Activated naive CD4-positive, alpha-beta T cell (primary cell): ENCODE measurements around the gene PCDHGA1.
A peak's percentile ranks its signal among the peaks of the same experiment; 100 is the strongest.
"Not testable (repeated sequence)": the region's sequence is repeated elsewhere in the genome, so short reads cannot be mapped to it uniquely, and the experiment has no call there.

Experiments
- DNase-seq, 4 experiments: peaks; one replicate each; lab custom pipeline; 2025; lab: John Stamatoyannopoulos, UW

The PCDHGA1 gene

DNA sequence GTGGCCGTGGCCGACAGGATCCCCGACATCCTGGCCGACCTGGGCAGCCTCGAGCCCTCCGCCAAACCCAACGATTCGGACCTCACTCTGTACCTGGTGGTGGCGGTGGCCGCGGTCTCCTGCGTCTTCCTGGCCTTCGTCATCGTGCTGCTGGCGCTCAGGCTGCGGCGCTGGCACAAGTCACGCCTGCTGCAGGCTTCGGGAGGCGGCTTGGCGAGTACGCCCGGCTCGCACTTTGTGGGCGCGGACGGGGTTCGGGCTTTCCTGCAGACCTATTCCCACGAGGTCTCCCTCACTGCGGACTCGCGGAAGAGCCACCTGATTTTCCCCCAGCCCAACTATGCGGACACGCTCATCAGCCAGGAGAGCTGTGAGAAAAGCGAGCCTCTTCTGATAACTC, 15.7 kb downstream of the PCDHGA1 start:
- not testable (repeated sequence) for DNase-seq

DNA sequence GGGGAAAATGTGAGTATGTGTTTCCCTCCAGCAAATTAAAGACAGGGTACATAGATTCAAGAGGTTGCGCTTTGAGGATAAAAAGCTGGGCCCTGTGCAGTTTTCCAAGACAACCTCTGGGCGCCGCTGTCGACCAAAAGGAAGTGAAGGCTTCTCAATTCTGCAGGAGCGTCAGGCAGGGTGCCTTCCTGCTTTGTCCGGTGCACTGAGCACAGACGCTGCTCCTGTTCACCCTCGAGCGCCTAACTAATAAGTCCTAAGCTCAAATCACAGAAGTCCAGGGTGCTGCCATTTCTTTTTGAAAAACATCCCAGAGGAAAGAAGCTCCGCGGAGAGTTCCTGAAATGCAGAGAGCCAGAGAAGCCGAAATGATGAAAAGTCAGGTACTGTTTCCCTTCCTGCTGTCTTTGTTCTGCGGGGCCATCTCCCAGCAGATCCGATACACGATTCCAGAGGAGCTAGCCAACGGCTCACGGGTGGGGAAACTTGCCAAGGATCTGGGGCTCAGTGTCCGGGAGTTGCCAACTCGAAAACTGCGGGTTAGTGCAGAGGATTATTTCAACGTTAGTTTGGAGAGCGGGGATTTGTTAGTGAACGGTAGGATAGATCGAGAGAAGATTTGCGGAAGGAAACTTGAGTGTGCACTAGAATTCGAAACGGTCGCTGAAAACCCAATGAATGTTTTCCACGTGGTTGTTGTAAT, 19.8 kb downstream of the PCDHGA1 start, which contains the start of gene PCDHGB1:
PCDHGB1 (plus strand) TSS at position 183 of the 703 bp plus-strand sequence; CDS start at position 345, 162 bp downstream.
- no peak for DNase-seq

DNA sequence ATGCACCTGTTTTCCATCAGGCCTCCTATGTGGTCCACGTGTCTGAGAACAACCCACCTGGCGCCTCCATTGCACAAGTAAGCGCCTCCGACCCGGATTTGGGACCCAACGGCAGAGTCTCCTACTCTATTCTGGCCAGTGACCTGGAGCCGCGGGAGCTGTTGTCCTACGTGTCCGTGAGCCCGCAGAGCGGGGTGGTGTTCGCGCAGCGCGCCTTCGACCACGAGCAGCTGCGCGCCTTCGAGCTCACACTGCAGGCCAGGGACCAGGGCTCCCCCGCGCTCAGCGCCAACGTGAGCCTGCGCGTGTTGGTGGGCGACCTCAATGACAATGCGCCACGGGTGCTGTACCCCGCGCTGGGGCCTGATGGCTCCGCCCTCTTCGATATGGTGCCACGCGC, 21.3 kb downstream of the PCDHGA1 start:
- DNase-seq, result no peak

DNA sequence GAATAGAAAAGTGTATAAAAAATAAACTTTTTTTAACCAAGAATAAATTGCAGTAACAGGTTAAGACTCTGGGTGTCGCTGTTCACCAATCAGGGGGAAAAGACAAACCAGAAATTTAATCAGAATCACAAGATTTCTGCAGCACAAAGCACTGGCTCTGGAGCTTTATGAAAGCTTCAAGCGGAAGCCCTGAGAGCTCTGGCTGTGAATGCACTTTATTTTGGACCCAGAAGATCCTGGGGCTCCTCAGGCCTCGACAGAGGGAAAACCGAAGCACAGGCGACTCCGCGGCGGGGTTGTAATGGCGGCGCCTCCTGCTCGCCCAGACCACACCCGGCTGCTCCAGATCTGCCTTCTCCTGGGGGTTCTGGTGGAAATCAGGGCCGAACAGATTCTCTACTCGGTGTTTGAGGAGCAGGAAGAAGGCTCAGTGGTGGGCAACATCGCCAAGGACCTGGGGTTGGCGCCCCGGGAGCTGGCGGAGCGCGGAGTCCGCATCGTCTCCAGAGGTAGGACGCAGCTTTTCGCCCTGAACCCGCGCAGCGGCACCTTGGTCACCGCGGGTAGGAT, 24.7 kb downstream of the PCDHGA1 start, which contains the start of gene PCDHGA4:
PCDHGA4 (plus strand) TSS at position 122 of the 570 bp plus-strand sequence; CDS start at position 209, 87 bp downstream.
- no peak for DNase-seq

DNA sequence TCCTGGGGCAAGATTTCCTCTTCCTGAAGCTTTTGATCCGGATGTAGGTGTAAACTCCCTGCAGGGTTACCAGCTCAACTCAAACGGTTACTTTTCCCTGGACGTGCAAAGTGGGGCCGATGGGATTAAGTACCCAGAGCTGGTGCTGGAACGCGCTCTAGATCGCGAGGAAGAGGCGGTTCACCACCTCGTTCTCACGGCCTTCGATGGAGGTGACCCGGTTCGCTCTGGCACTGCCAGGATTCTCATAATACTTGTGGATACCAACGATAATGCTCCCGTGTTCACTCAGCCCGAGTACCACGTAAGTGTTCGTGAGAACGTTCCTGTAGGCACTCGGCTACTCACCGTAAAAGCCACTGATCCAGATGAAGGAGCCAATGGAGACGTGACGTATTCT, 25.3 kb downstream of the PCDHGA1 start:
- no peak for DNase-seq

DNA sequence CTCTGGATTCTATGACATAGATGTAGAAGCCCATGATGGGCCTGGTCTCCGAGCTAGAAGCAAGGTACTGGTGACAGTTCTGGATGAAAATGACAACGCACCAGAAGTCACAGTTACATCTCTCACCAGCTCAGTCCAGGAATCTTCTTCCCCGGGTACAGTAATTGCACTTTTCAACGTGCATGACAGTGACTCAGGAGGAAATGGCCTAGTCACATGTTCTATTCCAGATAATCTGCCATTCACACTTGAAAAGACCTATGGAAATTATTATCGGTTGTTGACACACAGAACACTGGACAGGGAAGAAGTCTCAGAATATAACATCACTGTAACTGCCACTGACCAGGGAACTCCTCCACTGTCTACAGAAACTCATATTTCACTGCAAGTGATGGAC, 25.8 kb downstream of the PCDHGA1 start:
- DNase-seq, result no peak

DNA sequence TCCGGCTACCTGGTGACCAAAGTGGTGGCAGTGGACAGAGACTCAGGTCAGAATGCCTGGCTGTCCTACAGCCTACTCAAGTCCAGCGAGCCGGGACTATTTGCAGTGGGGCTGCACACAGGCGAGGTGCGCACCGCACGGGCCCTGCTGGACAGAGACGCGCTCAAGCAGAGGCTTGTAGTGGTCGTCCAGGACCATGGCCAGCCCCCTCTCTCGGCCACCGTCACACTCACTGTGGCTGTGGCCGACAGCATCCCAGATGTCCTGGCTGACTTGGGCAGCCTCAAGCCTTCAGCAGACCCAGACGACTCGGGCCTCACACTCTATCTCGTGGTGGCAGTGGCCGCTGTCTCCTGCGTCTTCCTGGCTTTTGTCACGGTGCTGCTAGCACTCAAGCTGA, 26.6 kb downstream of the PCDHGA1 start:
- no peak for DNase-seq

DNA sequence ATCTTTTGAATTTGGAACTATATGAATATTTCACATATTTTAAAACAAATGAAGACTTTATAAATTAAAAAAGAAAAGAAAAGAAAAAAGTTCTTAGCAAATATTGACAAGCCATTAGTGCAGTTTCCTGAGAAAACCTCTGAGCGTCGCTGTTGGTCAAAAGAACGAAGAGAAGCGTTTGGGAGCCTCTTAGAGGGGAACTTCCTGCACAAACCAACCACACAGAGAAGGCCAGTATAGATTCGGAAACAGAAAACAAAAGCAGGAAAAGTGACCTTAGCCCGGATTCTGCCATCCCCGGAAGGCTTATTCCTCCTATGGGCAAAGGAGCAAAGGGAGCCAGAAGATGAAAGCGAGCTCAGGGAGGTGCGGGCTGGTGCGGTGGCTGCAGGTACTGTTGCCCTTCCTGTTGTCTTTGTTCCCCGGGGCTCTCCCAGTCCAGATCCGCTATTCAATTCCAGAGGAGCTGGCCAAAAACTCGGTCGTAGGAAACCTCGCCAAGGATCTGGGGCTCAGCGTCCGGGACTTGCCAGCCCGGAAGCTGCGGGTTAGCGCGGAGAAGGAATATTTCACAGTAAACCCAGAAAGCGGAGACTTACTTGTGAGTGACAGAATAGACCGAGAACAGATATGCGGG, 29.6 kb downstream of the PCDHGA1 start, which contains the start of gene PCDHGB2:
PCDHGB2 (plus strand) TSS at position 205 of the 637 bp plus-strand sequence; CDS start at position 347, 142 bp downstream.
- no peak for DNase-seq

DNA sequence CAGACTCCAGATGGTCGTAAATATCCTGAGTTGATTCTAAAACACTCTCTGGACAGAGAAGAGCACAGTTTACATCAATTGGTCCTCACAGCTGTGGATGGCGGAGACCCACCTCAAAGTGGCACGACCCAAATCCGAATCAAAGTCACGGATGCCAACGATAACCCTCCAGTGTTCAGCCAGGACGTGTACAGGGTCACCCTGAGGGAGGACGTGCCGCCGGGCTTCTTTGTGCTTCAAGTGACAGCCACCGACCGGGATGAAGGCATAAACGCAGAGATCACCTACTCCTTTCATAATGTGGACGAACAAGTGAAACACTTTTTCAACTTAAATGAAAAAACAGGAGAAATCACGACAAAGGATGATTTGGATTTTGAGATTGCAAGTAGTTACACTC, 30.4 kb downstream of the PCDHGA1 start:
- no peak for DNase-seq

DNA sequence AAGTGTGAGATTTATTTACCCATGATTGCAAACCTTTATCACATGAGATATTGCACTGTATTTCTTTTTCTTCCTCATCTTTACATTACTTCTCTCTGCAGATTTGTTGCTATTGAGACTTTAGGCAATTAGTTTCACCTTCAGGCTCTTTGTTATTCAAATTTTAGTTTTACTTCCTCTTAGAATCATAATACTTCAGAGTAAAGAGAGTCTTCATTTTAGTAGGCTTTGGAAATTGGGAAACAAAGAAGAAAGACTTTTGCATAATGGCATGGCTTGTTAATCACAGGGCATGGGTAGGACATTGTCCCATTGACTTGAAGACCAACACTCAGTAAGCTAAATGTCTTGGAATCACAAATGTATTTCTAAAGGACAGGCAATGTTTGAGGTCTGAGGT, 32.4 kb downstream of the PCDHGA1 start:
- no peak for DNase-seq

DNA sequence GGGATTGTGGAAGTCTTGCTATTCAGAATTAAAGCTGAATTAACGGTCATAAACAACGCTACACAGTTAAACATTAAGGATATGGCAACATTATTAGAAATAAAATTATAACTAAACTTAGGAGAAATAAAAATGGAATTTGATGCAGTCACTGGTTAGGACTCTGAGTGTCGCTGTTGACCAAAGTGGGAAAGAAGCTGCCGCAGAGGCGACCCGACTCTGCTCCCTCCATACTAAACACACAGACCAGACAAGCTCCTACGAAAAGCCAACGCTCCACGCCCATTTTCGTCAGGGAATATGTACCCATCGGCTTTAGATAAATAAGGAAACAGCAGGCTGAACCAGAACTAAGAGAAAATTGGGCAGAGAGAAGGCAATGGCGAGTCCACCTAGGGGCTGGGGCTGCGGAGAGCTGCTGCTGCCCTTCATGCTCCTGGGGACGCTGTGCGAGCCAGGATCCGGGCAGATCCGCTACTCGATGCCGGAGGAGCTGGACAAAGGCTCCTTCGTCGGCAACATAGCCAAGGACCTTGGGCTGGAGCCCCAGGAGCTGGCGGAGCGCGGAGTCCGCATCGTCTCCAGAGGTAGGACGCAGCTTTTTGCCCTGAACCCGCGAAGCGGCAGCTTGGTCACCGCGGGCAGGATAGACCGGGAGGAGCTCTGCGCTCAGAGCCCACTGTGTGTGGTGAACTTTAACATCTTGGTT, 33.8 kb downstream of the PCDHGA1 start, which contains the start of gene PCDHGA5:
PCDHGA5 (plus strand) TSS at position 211 of the 709 bp plus-strand sequence; CDS start at position 380, 169 bp downstream.
- DNase-seq, result no peak

DNA sequence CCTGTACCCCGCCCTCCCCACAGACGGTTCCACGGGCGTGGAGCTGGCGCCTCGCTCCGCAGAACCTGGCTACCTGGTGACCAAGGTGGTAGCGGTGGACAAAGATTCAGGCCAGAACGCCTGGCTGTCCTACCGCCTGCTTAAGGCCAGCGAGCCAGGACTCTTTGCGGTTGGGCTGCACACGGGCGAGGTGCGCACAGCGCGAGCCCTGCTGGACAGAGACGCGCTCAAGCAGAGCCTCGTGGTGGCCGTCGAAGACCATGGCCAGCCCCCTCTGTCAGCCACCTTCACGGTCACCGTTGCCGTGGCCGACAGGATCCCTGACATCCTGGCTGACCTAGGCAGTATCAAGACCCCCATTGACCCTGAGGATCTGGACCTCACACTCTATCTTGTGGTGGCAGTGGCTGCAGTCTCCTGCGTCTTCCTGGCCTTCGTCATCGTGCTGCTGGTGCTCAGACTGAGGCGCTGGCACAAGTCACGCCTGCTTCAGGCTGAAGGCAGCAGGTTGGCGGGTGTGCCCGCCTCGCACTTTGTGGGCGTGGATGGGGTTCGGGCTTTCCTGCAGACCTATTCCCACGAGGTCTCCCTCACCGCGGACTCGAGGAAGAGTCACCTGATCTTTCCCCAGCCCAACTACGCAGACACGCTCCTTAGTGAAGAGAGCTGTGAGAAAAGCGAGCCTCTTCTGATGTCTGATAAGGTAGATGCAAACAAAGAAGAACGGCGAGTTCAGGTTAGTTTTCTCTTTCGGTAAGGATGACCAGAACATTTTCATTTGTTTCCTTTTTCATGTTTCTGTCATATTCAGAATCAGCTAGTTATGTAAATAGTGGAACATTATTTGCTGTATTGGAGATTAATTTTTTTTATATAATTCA, 35.9 kb downstream of the PCDHGA1 start:
- DNase-seq, result no peak

DNA sequence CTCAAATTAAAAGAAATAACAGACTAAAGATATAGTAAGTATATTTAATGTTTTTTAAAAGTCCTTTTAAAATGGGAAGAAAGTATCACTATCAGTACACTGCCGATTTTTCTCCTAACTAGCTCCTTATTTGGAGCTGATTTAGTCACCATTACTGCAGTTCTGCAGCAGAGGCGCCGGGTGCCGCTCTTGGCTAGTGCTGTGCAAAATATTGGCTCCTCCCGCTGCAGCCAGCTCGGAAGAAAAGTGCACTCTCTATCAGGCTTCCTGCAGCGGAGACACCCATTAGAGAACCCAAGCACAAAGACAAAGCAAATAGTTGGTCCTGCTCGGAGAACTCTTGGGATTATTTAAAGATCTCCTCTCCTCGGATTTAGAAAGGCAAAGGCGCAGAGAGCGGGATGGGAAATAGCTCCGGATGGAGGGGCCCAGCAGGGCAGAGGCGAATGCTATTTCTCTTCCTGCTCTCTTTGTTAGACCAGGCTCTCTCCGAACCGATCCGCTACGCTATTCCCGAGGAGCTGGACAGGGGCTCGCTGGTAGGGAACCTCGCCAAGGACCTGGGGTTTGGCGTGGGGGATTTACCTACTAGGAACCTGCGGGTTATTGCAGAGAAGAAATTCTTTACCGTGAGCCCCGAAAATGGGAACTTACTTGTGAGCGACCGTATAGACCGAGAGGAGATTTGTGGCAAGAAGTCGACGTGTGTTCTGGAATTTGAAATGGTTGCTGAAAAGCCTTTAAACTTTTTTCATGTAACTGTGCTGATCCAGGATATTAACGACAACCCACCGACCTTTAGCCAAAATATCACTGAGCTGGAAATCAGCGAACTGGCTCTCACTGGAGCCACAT, 39.9 kb downstream of the PCDHGA1 start, which contains the start of gene PCDHGB3:
PCDHGB3 (plus strand) TSS at position 249 of the 855 bp plus-strand sequence; CDS start at position 402, 153 bp downstream.
- DNase-seq, result peak in 1 of 4 experiments; percentile 7

DNA sequence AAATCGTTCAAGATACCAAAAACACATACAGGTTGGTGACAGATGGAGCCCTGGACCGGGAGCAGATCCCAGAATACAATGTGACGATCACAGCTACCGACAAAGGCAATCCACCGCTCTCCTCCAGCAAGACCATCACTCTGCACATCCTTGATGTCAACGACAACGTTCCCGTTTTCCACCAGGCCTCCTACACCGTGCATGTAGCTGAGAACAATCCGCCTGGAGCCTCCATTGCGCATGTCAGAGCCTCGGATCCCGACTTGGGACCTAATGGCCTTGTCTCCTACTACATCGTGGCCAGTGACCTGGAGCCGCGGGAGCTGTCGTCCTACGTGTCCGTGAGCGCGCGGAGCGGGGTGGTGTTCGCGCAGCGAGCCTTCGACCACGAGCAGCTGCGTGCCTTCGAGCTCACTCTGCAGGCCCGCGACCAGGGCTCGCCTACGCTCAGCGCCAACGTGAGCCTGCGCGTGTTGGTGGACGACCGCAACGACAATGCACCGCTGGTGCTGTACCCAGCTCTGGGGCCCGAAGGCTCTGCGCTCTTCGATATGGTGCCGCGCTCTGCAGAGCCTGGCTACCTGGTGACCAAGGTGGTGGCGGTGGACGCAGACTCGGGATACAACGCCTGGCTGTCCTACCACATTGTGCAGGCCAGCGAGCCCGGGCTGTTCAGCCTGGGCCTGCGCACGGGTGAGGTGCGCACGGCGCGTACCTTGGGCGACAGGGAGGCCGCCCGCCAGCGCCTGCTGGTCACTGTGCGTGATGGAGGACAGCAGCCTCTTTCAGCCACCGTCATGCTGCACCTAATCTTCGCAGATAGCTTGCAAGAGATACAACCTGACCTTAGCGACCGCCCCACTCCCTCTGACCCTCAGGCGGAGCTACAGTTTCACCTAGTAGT, 41.5 kb downstream of the PCDHGA1 start:
- DNase-seq, result no peak

DNA sequence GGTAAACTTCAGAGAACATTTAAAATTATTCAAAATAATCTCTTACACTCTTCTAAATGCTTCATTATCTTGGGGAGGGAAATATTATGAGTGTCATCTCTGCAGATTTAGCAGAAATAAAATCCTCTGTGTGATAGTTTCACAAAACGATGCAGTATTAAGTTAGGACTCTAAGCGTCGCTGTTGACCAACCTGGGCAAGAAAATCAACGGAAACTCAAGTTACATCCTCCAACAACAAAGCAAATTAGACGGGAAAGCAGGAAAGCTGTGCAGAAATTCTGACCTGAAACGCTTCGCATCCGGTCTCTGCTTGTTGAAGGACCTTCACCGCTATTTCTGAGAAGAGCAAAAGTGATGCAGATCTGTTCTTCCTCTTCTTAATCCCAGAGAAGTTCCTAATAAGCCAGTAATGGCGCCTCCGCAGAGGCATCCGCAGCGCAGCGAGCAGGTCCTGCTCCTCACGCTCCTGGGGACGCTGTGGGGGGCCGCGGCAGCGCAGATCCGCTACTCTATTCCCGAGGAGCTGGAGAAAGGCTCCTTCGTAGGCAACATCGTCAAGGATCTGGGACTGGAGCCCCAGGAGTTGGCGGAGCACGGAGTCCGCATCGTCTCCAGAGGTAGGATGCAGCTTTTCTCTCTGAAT, 43.5 kb downstream of the PCDHGA1 start, which contains the start of gene PCDHGA6:
PCDHGA6 (plus strand) TSS at position 219 of the 645 bp plus-strand sequence; CDS start at position 412, 193 bp downstream.
- no peak for DNase-seq

DNA sequence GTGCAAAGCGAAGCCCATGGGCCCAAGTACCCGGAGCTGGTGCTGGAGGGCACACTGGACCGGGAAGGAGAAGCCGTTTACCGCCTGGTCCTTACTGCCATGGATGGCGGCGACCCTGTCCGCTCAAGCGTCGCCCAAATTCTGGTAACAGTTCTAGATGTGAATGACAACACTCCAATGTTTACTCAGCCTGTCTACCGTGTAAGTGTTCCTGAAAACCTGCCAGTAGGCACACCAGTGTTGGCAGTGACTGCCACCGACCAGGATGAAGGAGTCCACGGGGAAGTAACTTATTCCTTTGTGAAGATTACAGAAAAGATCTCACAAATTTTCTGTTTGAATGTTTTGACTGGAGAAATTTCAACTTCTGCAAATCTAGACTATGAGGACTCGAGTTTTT, 44.3 kb downstream of the PCDHGA1 start:
- no peak for DNase-seq

DNA sequence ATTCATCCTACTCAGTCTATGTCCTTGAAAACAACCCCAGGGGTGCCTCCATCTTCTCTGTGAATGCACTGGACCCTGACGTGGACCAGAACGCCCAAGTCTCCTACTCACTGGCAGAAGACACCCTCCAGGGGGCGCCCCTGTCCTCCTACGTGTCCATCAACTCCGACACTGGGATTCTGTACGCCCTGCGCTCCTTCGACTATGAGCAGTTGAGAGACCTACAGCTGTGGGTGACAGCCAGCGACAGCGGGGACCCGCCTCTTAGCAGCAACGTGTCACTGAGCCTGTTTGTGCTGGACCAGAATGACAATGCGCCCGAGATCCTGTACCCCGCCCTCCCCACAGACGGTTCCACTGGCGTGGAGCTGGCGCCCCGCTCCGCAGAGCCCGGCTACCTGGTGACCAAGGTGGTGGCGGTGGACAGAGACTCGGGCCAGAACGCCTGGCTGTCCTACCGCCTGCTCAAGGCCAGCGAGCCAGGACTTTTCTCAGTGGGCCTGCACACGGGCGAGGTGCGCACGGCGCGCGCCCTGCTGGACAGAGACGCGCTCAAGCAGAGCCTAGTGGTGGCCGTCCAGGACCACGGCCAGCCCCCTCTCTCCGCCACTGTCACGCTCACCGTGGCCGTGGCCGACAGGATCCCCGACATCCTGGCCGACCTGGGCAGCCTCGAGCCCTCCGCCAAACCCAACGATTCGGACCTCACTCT, 45.3 kb downstream of the PCDHGA1 start:
- DNase-seq, result not testable (repeated sequence)
